ENCODE results near the gene MICAL2. TPM values are rescaled to one million over a fixed set of nuclear protein-coding genes. Genes with fewer than 3 reads are reported as not detected.

Gene MICAL2
- total and polyA plus RNA-seq, 2 donors (not counting 3 experiments of a cell fraction or from before 2014, with no cell fraction given), result 67.6 to 200 TPM

DNA sequence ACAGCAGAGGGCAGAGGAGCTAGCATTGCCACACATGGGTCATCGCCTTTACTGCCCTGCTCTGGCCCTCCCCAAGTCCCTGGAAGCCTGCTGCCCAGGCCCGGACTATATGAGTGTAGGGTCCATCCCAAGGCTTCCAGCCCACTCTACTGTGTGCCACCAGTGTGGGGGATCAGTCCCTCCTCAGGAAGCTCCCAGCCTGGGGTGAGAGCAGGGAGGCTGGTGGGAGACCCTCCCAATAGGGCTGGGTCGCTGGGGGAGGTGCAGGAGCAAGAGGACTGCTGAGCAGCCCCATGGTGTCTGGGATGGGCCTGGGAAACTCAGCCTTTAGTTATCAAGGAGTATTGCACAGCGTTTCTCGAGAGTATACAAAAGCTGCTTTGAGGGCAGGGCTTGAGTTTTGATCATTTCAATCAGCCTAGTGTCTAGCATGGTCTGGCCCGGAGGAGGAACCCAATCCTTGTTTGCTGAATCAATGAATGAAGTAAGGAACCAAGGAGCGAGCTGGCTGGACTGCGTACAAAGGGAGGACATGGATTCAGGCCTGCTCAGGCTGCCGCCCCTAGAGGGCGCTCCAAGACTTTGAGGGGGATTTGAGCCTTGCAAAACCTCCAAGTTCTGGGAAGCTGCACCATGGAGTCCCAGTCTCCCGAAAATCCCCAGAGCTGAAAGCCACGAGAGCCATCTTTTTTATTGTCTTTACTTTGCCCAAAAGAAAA, 178.0 kb downstream of the MICAL2 start:
- dilution Hi-C loops (cut with MboI; ENCODE audit: extremely low pct_ligation_motif_present, low sequenced_read_pairs) (no loop called here), intact Hi-C loops (cut with micrococcal nuclease) (loop anchor here (1.0 to 5.0 kb wide), 11 partner anchors 43 to 606 kb away; partner anchors contain the start of gene USP47)
- CTCF ChIA-PET, result interaction anchor here (0.5 to 4.8 kb wide), 77 partner anchors 8 to 1496 kb away, joined by 3 to 102 read pairs (median 4); partner anchors contain the start of gene PARVA
- Histone ChIP-seq H3K4me1 (ENCODE audit: control insufficient read depth, extremely low read depth, insufficient read depth, low read length) (peaks cover 44% of the 10 kb centered on the region), H3K36me3 (ENCODE audit: control insufficient read depth in 2 of 2, extremely low read depth in 1 of 2, insufficient read depth in 2 of 2, low read length in 2 of 2) (no peaks in the 10 kb centered on the region), H3K9ac (replicated peaks; ENCODE audit: extremely low read depth, insufficient read depth, low read length) (peak overlapping the region; percentile 77), H3K27me3 (ENCODE audit: control insufficient read depth in 2 of 2, insufficient read depth in 2 of 2, low read length in 2 of 2) (no peaks in the 10 kb centered on the region), H3K4me3 (replicated peaks in 1 of 3; ENCODE audit: insufficient read depth in 1 of 3, low read depth in 1 of 3, low read length in 3 of 3) (no peak overlapping the region), H3K79me2 (ENCODE audit: control insufficient read depth, insufficient read depth, low read length) (no peaks in the 10 kb centered on the region), H4K20me1 (replicated peaks; ENCODE audit: control insufficient read depth, extremely low read depth, insufficient read depth, low read length) (no peaks in the 10 kb centered on the region), H3K9me1 (replicated peaks; ENCODE audit: control insufficient read depth, extremely low read depth, insufficient read depth, low read length) (no peaks in the 10 kb centered on the region), H2AFZ (ENCODE audit: low read depth, low read length) (peak overlapping the region; percentile 60), H3K27ac (ENCODE audit: insufficient read depth, low read depth, low read length) (peak overlapping the region; percentile 97), H3K4me2 (ENCODE audit: insufficient read depth, low read length) (peak overlapping the region; percentile 33), H3K9me3 (replicated peaks; ENCODE audit: control insufficient read depth, insufficient read depth, low read length) (no peaks in the 10 kb centered on the region)
- peak; percentile 98 for FAIRE-seq
- peak; percentile 87 for DNase-seq (ENCODE audit: low read depth, low spot score)
- BruUV-seq (replicated peaks), result no TSS peak
- POLR2A ChIA-PET, result no interaction called here
- TF ChIP-seq EZH2 (IDR thresholded peaks at IDR 0.05; ENCODE audit: borderline replicate concordance, low read depth, low read length, severe bottlenecking) (no peak), JUN (IDR thresholded peaks at IDR 0.05; ENCODE audit: borderline replicate concordance, insufficient read depth, insufficient read length, low read depth) (no peak), GATA2 (IDR thresholded peaks at IDR 0.05; ENCODE audit: insufficient read depth, insufficient read length, low read depth, low read length) (no peak), MYC (IDR thresholded peaks at IDR 0.05; ENCODE audit: low read depth, low read length) (no peak), FOS (IDR thresholded peaks at IDR 0.05; ENCODE audit: borderline replicate concordance, insufficient read depth, low read length) (no peak), POLR2AphosphoS5 (IDR thresholded peaks at IDR 0.05; ENCODE audit: insufficient read depth, low read depth, low read length) (peak; percentile 19), POLR2A (IDR thresholded peaks at IDR 0.05; ENCODE audit: low read depth, low read length) (no peak)
- TF ChIP-seq, protein P1, sequence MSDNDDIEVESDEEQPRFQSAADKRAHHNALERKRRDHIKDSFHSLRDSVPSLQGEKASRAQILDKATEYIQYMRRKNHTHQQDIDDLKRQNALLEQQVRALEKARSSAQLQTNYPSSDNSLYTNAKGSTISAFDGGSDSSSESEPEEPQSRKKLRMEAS (IDR thresholded peaks at IDR 0.05; ENCODE audit: insufficient read depth, insufficient read length), result no peak
- TF ChIP-seq, protein P2, sequence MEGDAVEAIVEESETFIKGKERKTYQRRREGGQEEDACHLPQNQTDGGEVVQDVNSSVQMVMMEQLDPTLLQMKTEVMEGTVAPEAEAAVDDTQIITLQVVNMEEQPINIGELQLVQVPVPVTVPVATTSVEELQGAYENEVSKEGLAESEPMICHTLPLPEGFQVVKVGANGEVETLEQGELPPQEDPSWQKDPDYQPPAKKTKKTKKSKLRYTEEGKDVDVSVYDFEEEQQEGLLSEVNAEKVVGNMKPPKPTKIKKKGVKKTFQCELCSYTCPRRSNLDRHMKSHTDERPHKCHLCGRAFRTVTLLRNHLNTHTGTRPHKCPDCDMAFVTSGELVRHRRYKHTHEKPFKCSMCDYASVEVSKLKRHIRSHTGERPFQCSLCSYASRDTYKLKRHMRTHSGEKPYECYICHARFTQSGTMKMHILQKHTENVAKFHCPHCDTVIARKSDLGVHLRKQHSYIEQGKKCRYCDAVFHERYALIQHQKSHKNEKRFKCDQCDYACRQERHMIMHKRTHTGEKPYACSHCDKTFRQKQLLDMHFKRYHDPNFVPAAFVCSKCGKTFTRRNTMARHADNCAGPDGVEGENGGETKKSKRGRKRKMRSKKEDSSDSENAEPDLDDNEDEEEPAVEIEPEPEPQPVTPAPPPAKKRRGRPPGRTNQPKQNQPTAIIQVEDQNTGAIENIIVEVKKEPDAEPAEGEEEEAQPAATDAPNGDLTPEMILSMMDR (IDR thresholded peaks at IDR 0.05; ENCODE audit: extremely low read depth in 1 of 2, insufficient read depth in 1 of 2, low read depth in 1 of 2, low read length in 2 of 2), result peak; percentile 96 to 97

All from endothelial cell of umbilical vein (primary cell).